IMR-90 (cell line): ENCODE results near the gene EXOC4.

Experiments used
- BHLHE40 ChIP-seq: fragments of 150-350 bp; IDR thresholded peaks from 2 replicates; pipeline ENCODE4 v1.6.1; 2016; ENCODE audit warnings: mild to moderate bottlenecking, low read depth, low read length
- CTCF ChIP-seq: conservative IDR thresholded peaks from 2 replicates; pipeline ENCODE4 v1.5.1; 2012; ENCODE audit warnings: mild to moderate bottlenecking, low read depth, low read length, improper control_type of control experiment
- ELK1 ChIP-seq: fragments of 150-350 bp; IDR thresholded peaks from 2 replicates; pipeline ENCODE4 v1.6.1; 2016; ENCODE audit warnings: low read depth, mild to moderate bottlenecking, low read length, moderate library complexity, borderline replicate concordance
- MAFK ChIP-seq: IDR thresholded peaks from 2 replicates; pipeline ENCODE4 v1.6.1; 2012; ENCODE audit warnings: low read depth, low read length, improper control_type of control experiment
- POLR2A ChIP-seq: IDR thresholded peaks from 2 replicates; pipeline ENCODE4 v1.6.1; 2012; ENCODE audit warnings: mild to moderate bottlenecking, low read depth, low read length
- RAD21 ChIP-seq: IDR thresholded peaks from 2 replicates; pipeline ENCODE4 v1.6.1; 2012; ENCODE audit warnings: low read length, improper control_type of control experiment
- RCOR1 ChIP-seq: IDR thresholded peaks from 2 replicates; pipeline ENCODE4 v1.6.1; 2012; ENCODE audit warnings: mild to moderate bottlenecking, low read length, improper control_type of control experiment; ENCODE audit not compliant: insufficient replicate concordance

- TF ChIP-seq CTCF (no peak), ELK1 (no peak), BHLHE40 (no peak), RCOR1 (no peak), MAFK (no peak), POLR2A (no peak), RAD21 (no peak)
These were observed 335.0 kb downstream of the EXOC4 start for GRCh38 chr7:133587903-133588302.
